GM06990 (cell line): Measurements from ENCODE around the gene OR52N1.

Source experiments
- DNase-seq: peaks from one replicate; pipeline ENCODE4 v3.0.0-alpha.2; 2011; ENCODE audit not compliant: insufficient read length; ENCODE audit errors: extremely low read depth
- H3K27me3 ChIP-seq: replicated peaks from 2 replicates; pipeline ENCODE4 v1.6.0; 2011; ENCODE audit warnings: low read length; ENCODE audit not compliant: control insufficient read depth, insufficient read depth
- H3K36me3 ChIP-seq: 2 replicates; pipeline ENCODE4 v1.5.1; 2011; ENCODE audit warnings: low read length; ENCODE audit not compliant: control insufficient read depth, insufficient read depth
- H3K4me3 ChIP-seq: replicated peaks from 2 replicates; pipeline ENCODE4 v1.5.1; 2011; ENCODE audit warnings: low read depth, mild to moderate bottlenecking, control low read depth, low read length
- TF ChIP-seq, protein P1 (sequence below): IDR thresholded peaks from 2 replicates; pipeline ENCODE4 v1.5.1; 2011; ENCODE audit warnings: low read length, control low read depth, mild to moderate bottlenecking, inconsistent platforms; ENCODE audit not compliant: insufficient read depth, poor library complexity, severe bottlenecking

The OR52N1 gene

DNA sequence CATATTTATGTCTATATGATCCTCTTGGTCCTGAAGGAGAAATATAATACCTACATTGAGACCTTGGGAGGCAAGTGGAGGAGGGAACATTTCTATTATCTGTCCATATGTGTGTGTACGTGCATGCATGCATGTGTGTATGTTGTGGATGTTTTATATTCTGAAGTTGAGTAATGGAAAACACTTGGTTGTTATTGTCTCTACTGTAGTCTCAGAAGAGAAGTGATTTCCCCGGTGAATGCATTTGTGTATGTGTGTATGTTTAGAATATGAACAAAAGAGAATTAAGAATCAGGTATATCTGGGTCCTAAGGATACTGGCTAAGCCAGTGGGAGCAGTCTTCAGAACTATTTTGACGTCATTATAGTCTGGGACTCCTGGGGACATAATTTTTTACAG, at the start of gene OR52N1:
TSS of gene OR52N1 (minus strand) at position 101 of the 400 bp plus-strand sequence. CDS start 2,449 bp downstream, outside the sequence.
- DNase-seq, result no peak
- TF ChIP-seq, protein P1, sequence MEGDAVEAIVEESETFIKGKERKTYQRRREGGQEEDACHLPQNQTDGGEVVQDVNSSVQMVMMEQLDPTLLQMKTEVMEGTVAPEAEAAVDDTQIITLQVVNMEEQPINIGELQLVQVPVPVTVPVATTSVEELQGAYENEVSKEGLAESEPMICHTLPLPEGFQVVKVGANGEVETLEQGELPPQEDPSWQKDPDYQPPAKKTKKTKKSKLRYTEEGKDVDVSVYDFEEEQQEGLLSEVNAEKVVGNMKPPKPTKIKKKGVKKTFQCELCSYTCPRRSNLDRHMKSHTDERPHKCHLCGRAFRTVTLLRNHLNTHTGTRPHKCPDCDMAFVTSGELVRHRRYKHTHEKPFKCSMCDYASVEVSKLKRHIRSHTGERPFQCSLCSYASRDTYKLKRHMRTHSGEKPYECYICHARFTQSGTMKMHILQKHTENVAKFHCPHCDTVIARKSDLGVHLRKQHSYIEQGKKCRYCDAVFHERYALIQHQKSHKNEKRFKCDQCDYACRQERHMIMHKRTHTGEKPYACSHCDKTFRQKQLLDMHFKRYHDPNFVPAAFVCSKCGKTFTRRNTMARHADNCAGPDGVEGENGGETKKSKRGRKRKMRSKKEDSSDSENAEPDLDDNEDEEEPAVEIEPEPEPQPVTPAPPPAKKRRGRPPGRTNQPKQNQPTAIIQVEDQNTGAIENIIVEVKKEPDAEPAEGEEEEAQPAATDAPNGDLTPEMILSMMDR, result no peak
- Histone ChIP-seq H3K27me3 (no peaks in the 10 kb centered on the region), H3K4me3 (no peak within 1 kb of the TSS), H3K36me3 (no peaks in the 10 kb centered on the region)

DNA sequence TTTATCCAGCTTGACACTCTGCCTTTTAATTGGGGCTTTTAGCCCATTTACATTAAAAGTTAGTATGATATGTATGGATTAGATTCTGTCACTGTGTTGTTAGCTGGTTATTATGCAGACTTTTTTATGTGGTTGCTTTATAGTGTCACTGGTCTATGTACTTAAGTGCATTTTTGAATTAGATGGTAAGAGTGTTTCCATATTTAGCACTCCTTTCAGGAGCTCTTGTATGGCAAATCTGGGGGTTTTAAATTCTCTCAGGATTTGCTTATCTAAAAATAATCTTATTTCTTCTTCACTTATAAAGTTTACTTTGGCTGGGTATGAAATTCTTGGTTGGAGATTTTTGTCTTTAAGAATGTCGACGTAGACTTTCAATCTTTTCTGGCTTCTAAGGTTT, 46.6 kb upstream of the OR52N1 start:
- H3K36me3 ChIP-seq, result no peaks in the 10 kb centered on the region
- TF ChIP-seq, protein P1, result no peak
- no peak for DNase-seq
- H3K27me3 ChIP-seq, result no peaks in the 10 kb centered on the region
- no peak overlapping the region for H3K4me3 ChIP-seq

DNA sequence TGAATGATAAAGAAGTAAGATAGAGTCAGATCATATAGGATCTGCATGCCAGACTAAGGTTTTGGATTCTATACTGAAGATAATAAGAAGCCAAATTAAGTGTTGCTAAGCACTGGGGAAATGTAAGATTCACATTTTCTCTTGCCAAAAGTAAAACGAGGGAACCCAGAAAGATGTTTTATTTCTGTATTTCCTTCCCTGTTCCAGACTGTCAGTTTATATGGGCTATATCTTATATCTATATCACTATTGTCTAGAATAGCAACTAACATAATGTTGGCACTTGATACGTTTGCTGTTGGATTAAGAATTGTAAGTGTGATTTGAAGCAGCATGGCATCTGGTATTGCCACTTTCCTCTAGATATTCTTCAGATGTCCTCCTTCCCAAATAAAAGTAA, 42.4 kb upstream of the OR52N1 start:
- H3K27me3 ChIP-seq, result no peaks in the 10 kb centered on the region
- no peaks in the 10 kb centered on the region for H3K36me3 ChIP-seq
- TF ChIP-seq, protein P1, result no peak
- no peak for DNase-seq
- no peak overlapping the region for H3K4me3 ChIP-seq

- H3K36me3 ChIP-seq, result no peaks in the 10 kb centered on the region
- no peaks in the 10 kb centered on the region for H3K27me3 ChIP-seq
- no peak for DNase-seq
- H3K4me3 ChIP-seq, result no peak overlapping the region
- TF ChIP-seq, protein P1, result no peak
Measured at GRCh38 chr11:5831196-5831829, 40.2 kb upstream of the OR52N1 start.

GRCh38 chr11:5818245-5818886, 27.3 kb upstream of the OR52N1 start:
- Histone ChIP-seq H3K4me3 (no peak overlapping the region), H3K27me3 (no peaks in the 10 kb centered on the region), H3K36me3 (no peaks in the 10 kb centered on the region)
- DNase-seq, result peak; percentile 9
- TF ChIP-seq, protein P1, result no peak
